Mammary epithelial cell (primary cell): ENCODE results near the gene COPRS.

Experiments
- CTCF ChIP-seq, 2 donors: IDR thresholded peaks in 1 of 2; conservative IDR thresholded peaks in 1 of 2; 2 replicates each; pipeline ENCODE4 v1.5.1; 2011 to 2012; ENCODE audit warnings: inconsistent platforms in 2 of 2, low read length in 2 of 2, mild to moderate bottlenecking in 2 of 2, control low read depth in 1 of 2, low read depth in 1 of 2; ENCODE audit not compliant: insufficient read depth in 1 of 2; ENCODE audit errors: extremely low read depth in 1 of 2
- EZH2 ChIP-seq: IDR thresholded peaks from 2 replicates; pipeline ENCODE4 v1.6.1; 2012; ENCODE audit warnings: low read length, inconsistent platforms, borderline replicate concordance

- TF ChIP-seq EZH2: no peak
- no peak for TF ChIP-seq CTCF (conservative IDR thresholded peaks at IDR 0.05 in 1 of 2, IDR thresholded peaks at IDR 0.05 in 1 of 2; ENCODE audit: extremely low read depth in 1 of 2, insufficient read depth in 1 of 2, low read depth in 1 of 2, low read length in 2 of 2)
Measured at GRCh38 chr17:31877911-31878702, 19.1 kb upstream of the COPRS start.
